Stimulated activated CD4-positive, alpha-beta T cell treated with anti-CD3 and anti-CD28 coated beads, TNF-alpha, amount 100 ng/mL, for 24 hours (primary cell): ENCODE data around the gene DPY19L2.
"Not testable (repeated sequence)": the region's sequence is repeated elsewhere in the genome, so short reads cannot be mapped to it uniquely, and the experiment has no call there.

ENCODE experiments used
- DNase-seq, 3 experiments: peaks; one replicate each; pipeline ENCODE4 v3.0.0-alpha.2; 2020; ENCODE audit warnings: low read depth in 3 of 3

DPY19L2 gene

GRCh38 chr12:63663005-63663404 is 5.3 kb downstream of the DPY19L2 start:
- DNase-seq: not testable (repeated sequence)

- DNase-seq: not testable (repeated sequence)
Observed at GRCh38 chr12:63658501-63658900, 9.8 kb downstream of the DPY19L2 start.

- DNase-seq: not testable (repeated sequence)
Observed at GRCh38 chr12:63656407-63656806, 11.9 kb downstream of the DPY19L2 start.

GRCh38 chr12:63655543-63656257 is 12.6 kb downstream of the DPY19L2 start:
- not testable (repeated sequence) for DNase-seq

DNA sequence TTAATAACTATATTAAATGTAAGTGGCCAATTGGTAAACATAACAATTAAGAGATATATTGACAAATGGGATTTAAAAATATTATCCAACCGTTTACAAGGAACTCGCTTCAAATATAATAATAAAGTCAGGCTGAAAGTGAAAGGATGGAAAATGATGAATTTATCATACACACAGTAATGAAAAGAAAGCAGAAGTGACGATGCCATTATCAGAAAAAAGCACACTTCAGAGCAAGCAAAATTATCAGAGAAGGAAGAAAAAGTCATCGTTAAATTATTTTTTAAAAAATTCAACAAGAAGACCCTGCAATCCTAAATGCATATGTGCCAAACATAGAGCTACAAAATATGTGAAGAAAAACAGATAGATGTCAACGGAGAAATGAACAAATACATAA is 13.8 kb downstream of the DPY19L2 start:
- DNase-seq: not testable (repeated sequence)

- not testable (repeated sequence) for DNase-seq
Observed at GRCh38 chr12:63649517-63649916, 18.8 kb downstream of the DPY19L2 start.

GRCh38 chr12:63643381-63644140 is 24.7 kb downstream of the DPY19L2 start:
- DNase-seq: not testable (repeated sequence)

GRCh38 chr12:63624258-63624657 is 44.0 kb downstream of the DPY19L2 start:
- DNase-seq: not testable (repeated sequence)

- not testable (repeated sequence) for DNase-seq
Observed at GRCh38 chr12:63615544-63615943, 52.7 kb downstream of the DPY19L2 start.

GRCh38 chr12:63611285-63611684 is 57.0 kb downstream of the DPY19L2 start:
- not testable (repeated sequence) for DNase-seq

DNA sequence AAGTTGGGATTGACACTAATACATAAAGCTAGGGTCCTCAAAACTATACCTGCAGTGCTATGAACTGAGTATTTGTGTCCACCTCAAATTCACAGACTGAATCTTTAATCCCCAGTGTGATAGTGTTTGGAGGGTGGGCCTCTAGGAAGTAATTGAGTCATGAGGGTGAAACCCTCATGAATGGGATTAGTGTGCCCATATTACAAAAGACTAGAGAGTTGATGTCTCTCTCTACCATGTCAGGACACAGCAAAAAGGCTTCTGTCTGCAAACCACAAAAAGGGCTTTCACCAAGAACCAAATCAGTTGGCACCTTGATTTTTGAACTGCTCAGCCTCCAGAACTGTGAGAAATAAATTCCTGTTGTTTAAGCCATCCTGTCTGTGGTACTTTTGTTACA is 59.0 kb downstream of the DPY19L2 start:
- DNase-seq: not testable (repeated sequence)

GRCh38 chr12:63604985-63605384 is 63.3 kb downstream of the DPY19L2 start:
- DNase-seq: not testable (repeated sequence)

DNA sequence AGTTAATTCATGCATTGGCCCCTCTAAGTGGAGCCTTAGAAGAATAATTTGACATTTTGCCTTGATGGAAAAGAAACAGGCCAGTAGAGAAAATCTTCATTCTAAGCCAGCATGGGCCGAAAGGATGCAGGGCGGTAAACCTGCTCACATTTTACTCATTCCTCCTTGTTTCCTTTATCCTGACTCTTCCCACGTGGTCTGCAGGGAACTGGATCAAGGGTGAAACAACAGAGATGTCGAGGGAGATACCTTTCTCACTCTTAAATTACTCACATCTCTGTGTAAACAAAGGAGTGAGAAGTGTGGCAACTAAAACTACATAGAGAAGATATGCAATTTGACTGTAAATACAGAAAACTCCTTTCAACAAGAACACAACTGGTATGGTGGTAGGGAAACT is 73.5 kb downstream of the DPY19L2 start:
- DNase-seq: not testable (repeated sequence)

GRCh38 chr12:63584426-63584825 is 83.9 kb downstream of the DPY19L2 start:
- not testable (repeated sequence) for DNase-seq

DNA sequence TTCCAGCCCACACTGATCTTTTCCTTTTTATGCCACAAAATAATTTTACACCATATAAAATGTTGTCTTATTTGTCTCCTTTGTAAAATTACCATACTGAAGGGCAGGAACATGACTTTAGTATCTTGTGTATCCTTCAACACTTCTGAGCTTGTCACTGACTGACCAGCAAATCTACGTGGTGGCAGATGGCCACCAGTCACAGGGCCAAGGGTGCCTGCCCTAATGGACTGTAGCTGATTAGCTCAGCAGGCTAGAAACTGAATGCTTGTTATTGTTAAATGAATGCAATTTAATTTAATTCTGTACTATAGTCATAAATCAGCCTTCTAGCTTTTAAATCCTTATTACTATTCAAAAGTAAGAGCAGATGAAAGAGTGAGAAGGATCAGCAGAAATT is 85.0 kb downstream of the DPY19L2 start:
- DNase-seq: not testable (repeated sequence)

- DNase-seq: not testable (repeated sequence)
Observed at GRCh38 chr12:63577631-63578030, 90.7 kb downstream of the DPY19L2 start.

DNA sequence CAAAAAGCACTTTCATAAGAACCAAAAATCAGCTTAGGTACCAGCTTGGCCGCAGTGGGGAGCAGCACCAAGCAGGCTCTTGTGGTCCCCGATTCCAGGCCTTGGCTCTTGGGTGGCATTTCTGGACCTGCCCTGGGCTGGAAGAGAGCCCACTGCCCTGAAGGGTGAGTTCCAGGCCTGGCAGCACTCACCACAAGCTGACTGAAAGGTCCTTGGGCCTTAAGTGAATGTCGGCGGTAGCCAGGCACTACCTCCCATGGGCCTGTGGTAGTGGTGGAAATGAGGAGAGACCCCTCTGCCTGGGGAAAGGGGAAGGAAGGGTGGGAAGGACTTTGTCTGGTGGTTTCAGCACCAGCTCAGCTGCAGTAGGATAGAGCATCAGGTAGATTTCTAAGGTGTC is 96.3 kb downstream of the DPY19L2 start:
- DNase-seq: not testable (repeated sequence)

DNA sequence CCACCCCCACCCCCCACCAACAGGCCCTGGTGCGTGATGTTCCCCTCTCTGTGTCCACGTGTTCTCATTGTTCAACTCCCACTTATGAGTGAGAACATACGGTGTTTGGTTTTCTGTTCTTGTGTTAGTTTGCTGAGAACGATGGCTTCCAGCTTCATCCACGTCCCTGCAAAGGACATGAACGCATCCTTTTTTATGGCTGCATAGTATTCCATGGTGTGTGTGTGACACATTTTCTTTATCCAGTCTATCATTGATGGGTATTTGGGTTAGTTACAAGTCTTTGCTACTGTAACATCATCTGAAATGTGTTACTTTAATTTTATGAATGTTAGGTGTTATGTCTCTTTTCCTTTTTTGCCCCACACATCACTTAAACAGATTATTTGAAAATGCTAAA is 109.8 kb downstream of the DPY19L2 start:
- not testable (repeated sequence) for DNase-seq

DNA sequence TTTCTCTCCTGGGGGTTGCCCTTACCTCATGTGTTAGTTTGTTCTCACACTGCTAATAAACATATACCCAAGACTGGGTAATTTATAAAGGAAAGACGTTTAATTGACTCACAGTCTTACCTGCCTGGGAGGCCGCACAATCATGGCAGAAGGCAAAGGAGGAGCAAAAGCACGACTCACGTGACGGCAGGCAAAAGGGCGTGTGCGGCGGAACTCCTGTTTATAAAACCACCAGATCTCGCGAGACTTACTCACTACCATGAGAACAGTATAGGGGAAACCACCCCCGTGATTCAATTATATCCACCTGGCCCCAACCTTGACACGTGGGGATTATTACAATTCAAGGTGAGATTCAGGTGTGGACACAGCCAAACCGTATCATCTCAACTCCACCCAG is 116.9 kb downstream of the DPY19L2 start:
- not testable (repeated sequence) for DNase-seq

- DNase-seq: not testable (repeated sequence)
Observed at GRCh38 chr12:63549034-63549433, 119.3 kb downstream of the DPY19L2 start.

DNA sequence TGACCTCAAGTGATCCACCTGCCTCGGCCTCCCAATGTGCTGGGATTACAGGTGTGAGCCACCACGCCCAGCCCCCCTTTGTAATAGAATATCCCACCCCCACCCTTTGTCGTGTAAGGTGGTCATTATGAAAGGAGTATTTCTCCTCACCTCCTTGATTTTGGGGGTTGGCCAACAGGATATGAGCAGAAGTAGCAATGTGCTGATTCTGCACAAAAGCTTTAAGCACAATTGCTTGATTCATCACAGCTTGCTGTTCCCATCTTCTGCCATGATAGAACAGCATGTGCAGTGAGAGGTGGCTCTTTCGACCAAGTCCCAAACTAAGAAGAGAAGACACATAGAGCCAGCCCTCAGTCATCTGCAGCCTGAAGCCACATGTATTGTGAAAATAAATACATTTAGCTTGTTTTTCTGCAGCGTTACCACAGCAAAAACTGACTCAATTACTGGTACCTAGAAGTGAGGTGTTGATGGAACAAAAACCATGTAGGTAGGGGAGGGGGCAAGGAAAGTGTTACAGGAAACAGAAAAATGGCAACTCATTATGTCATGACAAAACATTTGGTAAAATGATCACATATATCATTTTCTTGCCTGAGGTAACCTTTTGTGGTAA is 122.9 kb downstream of the DPY19L2 start:
- not testable (repeated sequence) for DNase-seq

- not testable (repeated sequence) for DNase-seq
Observed at GRCh38 chr12:63538656-63539055, 129.6 kb downstream of the DPY19L2 start.
